ENCODE data around the gene BEAN1.
A peak's percentile ranks its signal among the peaks of the same experiment; 100 is the strongest.
"Not testable (repeated sequence)": the region's sequence is repeated elsewhere in the genome, so short reads cannot be mapped to it uniquely, and the experiment has no call there.

The BEAN1 gene

DNA sequence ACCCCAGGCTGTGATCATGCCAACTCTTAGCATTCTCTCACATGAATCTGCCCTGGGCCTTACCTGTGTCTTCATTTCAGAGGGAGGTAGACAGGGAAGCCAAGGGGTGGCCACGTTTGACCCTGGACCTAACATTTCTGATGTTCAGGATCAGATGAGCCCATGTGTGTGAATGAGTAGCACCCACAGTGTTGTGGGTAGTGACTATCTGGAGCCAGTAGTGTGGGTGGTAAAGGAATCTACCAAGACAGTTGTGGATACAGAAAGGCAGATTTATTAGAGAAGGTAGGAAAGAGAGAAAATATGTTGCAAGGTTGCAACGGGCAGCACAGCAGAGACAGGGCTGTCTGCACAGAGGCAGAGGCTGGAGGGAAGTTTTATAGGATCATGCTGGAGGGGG, 62.3 kb downstream of the BEAN1 start:
- DNase-seq: no peak

DNA sequence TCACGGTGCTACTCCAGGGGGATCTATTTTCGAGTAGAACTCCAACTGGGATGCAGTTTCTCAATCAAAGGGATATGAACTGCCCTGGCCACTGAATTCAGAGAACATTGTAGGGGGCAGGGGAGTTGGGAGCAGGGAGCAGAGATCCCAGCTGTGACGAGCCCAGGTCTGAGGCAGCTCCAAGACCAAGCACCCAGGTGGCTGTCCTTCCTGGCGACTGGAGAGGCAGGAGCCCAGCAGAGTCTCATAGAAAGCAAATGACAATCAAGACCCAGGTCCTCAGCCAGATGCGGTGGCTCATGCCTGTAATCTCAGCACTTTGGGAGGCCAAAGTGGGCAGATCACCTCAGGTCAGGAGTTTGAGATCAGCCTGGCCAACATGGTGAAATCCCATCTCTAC, 62.7 kb downstream of the BEAN1 start:
- no peak for DNase-seq

DNA sequence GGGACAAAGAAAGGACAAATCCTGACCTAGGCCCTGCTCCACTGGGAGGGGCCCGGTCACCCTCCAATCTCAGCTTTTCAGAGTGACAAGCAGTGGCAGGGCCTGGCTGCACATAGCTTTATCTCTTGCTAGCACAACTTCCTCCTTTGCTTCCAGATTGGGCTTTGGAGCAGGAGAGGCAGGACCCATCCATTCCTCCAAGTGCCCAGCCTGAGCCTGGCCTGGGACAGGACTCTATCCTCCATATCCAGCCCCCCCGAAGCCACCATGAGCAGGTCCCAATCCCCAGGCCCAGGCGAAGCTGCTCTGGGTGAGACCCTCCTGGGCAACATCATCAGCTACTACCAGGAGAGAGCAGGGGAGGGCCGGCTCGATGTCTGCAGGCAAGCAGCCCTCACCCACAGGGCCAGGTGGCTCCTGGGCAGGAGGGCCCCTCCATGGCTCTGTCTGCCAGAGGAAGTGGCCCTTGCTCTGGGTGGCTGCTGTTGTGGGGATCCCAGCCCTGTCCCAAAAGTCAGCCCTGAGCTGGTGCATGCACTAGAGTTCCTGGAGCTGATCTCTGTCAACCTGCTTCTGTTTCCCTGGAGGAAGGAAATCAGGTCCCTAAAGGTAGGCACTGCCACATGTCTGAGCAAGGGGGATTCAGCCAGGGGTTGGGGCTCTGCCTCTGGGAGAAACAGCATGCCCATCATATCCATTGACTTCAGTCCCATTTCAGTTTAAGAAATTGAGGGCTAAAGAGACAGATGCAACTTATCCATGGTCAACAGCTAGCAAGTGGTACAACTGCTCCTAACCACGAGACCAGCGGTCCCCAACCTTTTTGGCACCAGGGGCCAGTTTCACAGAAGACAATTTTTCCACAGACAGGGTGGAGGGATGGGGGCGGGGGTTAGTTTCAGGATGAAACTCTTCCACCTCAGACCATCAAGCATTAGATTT, 64.0 kb downstream of the BEAN1 start:
- no peak for DNase-seq

GRCh38 chr16:66491716-66492064, 64.6 kb downstream of the BEAN1 start:
- no peak for DNase-seq

- no peak for DNase-seq
Observed at GRCh38 chr16:66493490-66494401, 66.7 kb downstream of the BEAN1 start.

GRCh38 chr16:66494916-66495315, 67.8 kb downstream of the BEAN1 start:
- DNase-seq: no peak

- no peak for DNase-seq
Observed at GRCh38 chr16:66495440-66495839, 68.3 kb downstream of the BEAN1 start.

DNA sequence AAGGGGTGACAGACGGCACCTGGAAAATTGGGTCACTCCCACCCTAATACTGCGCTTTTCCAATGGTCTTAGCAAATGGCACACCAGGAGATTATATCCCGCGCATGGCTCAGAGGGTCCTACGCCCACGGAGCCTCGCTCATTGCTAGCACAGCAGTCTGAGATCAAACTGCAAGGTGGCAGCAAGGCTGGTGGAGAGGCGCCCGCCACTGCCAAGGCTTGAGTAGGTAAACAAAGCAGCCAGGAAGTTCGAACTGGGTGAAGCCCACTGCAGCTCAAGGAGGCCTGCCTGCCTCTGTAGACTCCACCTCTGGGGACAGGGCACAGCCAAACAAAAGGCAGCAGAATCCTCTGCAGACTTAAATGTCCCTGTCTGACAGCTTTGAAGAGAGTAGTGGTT, 69.1 kb downstream of the BEAN1 start:
- not testable (repeated sequence) for DNase-seq

DNA sequence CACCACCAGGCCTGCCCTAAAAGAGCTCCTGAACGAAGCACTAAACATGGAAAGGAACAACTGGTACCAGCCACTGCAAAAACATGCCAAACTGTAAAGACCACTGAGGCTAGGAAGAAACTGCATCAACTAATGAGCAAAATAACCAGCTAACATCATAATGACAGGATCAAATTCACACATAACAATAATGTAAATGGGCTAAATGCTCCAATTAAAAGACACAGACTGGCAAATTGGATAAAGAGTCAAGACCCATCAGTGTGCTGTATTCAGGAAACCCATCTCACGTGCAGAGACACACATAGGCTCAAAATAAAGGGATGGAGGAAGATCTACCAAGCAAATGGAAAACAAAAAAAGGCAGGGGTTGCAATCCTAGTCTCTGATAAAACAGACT, 70.8 kb downstream of the BEAN1 start:
- not testable (repeated sequence) for DNase-seq

DNA sequence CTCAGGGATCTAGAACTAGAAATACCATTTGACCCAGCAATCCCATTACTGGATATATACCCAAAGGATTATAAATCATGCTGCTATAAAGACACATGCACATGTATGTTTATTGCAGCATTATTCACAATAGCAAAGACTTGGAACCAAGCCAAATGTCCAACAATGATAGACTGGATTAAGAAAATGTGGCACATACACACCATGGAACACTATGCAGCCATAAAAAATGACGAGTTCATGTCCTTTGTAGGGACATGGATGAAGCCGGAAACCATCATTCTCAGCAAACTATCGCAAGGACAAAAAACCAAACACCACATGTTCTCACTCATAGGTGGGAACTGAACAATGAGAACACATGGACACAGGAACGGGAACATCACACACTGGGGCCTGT, 74.5 kb downstream of the BEAN1 start:
- not testable (repeated sequence) for DNase-seq

- DNase-seq: no peak
Observed at GRCh38 chr16:66502020-66502913, 75.2 kb downstream of the BEAN1 start.

GRCh38 chr16:66503030-66503429, 75.9 kb downstream of the BEAN1 start:
- DNase-seq: no peak

DNA sequence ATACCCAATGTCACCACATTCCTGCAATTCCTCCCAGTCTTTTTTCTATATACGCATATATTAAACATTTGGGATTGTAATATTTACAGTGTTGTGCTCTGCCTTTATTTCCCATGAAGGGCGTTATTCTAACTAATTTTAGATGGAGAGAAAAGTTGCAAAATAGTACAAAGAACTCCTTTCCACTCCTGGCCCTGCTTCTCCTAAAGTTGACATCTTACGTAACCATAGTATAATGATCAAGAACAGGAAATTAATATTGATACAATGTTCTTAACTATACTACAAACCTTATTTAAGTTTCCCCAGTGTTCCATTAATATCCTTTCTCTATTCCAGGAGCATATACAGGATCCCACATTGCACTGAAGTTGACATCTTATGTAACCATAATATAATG, 76.5 kb downstream of the BEAN1 start:
- no peak for DNase-seq

DNA sequence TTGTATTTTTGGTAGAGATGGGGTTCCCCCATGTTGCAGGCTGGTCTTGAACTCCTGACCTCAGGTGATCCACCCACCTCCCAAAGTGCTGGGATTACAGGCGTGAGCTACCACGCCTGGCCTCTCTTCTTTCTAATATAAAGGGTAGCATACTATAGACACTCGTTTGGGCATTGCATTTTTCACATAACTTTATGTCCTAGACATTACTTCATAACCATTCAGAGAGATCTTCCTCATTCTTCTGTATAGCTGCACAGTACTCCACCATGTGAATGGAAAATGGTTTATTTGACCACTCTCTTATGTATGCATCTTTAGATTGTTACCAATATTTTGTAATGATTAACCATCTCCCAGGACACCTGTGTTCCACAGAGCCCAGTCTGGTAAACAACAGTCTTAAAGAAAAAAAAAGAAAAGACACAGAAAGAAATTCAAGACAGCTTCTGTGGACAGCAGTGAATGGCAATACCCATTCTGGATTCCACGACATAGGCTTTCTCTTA, 80.7 kb downstream of the BEAN1 start:
- no peak for DNase-seq

DNA sequence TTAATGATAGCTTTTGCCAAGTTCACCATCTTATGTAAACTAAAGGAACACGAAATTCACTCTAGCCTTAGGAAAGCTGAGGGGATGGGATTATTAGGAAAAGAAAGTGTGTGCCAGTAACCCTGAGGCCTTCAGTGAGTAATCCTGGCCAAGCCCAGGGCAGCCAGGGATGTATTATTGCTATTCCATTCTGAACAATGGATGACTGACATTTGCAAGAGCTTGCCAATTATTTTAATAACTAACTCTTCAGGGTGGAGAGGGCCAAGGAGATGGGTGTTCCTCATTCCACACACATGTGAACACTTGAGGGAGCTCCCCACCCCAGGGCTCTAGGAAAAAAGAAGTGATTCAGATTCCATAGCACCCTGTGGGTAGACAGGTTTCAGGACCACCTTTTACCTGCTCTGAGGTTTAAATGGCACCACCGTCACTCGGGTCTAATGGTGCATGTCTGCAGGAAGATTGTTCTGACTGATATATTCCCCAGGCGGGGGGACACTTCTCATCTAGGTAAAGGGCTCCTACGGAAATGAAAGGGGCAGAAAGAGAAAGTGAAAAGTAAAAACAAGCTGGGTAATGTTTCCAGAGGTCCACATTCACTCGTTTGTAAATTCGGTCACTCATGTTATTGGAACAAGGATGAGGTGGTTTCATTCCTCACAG, 81.3 kb downstream of the BEAN1 start:
- no peak for DNase-seq

DNA sequence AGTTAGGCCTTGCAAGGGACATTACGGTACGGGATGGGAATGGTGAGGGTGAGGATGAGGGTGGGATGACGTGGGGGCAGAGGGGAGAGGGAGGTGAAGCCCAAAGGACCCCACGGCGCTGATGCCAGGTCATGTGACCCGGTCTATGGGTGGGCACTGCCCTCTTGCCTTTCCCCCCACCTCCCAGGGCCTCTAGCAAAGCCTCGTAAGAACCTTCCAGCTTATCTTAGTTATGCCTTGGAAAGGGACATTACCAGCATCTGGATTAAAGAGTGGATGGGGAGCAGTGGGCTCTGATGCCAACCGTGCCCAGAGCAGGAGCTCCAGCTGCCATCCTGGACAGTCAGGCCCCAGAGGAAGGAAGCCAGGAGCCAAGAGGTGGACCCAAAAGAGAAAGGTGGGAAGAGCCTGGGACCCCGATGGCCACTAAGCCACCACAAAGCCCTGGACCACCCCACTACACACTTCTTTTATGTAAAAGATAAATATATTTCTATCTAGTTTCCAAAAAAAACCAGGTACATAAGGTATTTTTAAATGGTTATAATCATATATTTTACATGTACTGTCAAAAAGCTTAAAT, 81.9 kb downstream of the BEAN1 start:
- DNase-seq: no peak

DNA sequence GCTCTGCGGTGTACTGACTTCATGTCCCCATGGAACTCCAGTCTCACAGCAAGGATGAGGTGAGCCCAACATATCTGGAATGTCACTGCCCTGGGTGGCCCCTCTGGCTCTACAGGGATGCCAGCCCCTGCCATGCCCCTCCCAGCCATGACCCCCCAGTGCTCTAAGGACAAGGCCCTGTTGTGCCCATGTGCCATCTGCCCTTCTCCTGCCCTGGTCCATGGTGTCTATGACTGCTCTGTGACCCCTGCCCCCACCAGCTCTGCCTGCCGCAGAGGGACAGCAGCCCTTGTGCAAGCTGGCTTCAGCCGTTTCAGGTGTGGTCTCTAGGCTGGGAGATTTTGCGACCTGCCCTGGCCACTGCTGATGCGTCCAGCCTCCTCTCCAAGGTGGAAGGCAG, 82.5 kb downstream of the BEAN1 start:
- no peak for DNase-seq

- DNase-seq: no peak
Observed at GRCh38 chr16:66510298-66510697, 83.2 kb downstream of the BEAN1 start.

- peak; percentile 36 for DNase-seq
Observed at GRCh38 chr16:66510711-66511601, 83.9 kb downstream of the BEAN1 start.

DNA sequence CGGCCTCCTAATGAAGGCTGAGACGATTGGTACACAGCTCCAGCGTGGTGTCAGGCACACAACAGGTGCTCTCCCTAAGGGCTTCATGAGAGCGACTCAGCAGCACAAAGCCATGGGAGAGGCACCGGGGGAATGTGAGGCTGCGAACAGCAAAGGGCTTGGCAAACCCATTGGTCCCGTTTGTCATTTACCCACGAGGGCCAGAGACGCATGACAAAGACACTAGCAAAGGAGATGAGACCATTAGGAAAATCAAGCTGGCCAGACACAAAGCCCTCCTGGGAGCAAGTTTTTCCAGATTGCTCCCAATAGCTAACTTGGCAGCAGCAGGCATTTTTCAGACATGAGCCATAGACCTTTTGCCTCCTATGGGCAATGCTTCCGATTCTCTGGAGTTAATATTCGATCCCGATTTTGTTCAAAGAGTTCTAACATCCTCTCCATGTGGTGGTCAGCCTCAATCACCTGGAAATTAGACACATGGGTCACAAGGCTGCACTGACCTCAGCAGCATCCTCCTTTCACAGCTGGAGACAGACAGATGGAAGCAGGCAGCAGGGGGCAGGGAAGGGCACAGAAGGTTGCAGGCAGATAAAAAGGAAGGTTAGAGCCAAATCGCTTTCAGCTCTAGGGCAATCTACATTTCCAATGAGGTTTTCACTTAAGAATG, 84.6 kb downstream of the BEAN1 start:
- DNase-seq: no peak
